Astrocyte (in vitro differentiated cells and primary cell): Measurements from ENCODE around the gene MYOF.

Source experiments
- CTCF ChIP-seq: IDR thresholded peaks from 2 replicates; pipeline ENCODE4 v1.5.1; 2011; ENCODE audit warnings: low read depth, mild to moderate bottlenecking, inconsistent platforms, low read length, moderate library complexity; ENCODE audit not compliant: insufficient read depth
- EZH2 ChIP-seq: IDR thresholded peaks from 2 replicates; pipeline ENCODE4 v1.6.1; 2012; ENCODE audit warnings: mild to moderate bottlenecking, low read length, inconsistent platforms; ENCODE audit not compliant: insufficient read depth

GRCh38 chr10:93454146-93454545 is 28.0 kb downstream of the MYOF start:
- TF ChIP-seq EZH2, result no peak
- TF ChIP-seq CTCF, result no peak
